Tibial artery (tissue), 4 donors: Measurements from ENCODE around the gene NFAM1.

Experiments
- DNase-seq, 2 donors: peaks; one replicate each; pipeline ENCODE4 v3.0.0-alpha.2; 2019
- H3K27ac ChIP-seq, 2 donors: fragments of 200-600 bp; sonication (generic) in 1 of 2; 1 replicate in 1 of 2; 2 replicates in 1 of 2; pipeline ENCODE4 v1.5.1; 2018 to 2019; ENCODE audit warnings: mild to moderate bottlenecking in 1 of 2
- H3K27me3 ChIP-seq, 2 donors: fragments of 200-600 bp; sonication (generic) in 1 of 2; one replicate each; pipeline versions ENCODE4 v1.5.1 to v1.6.0; 2016 to 2019
- H3K36me3 ChIP-seq, 3 donors: fragments of 200-600 bp; sonication (generic) in 2 of 3; one replicate each; pipeline ENCODE4 v1.5.1; 2016 to 2019; ENCODE audit warnings: mild to moderate bottlenecking in 2 of 3
- H3K4me1 ChIP-seq, 4 donors: fragments of 200-600 bp; sonication (generic) in 2 of 4; 1 replicate in 3 of 4; 2 replicates in 1 of 4; pipeline ENCODE4 v1.5.1; 2016 to 2019
- H3K4me3 ChIP-seq, 2 donors: fragments of 200-600 bp; sonication (generic) in 1 of 2; 1 replicate in 1 of 2; 2 replicates in 1 of 2; pipeline ENCODE4 v1.5.1; 2018 to 2019; ENCODE audit warnings: mild to moderate bottlenecking in 2 of 2
- H3K9me3 ChIP-seq, 3 donors: fragments of 200-600 bp; sonication (generic) in 1 of 3; one replicate each; pipeline ENCODE4 v1.5.1; 2016 to 2019
- CTCF ChIP-seq, 2 experiments: fragments of 200-600 bp in 1 of 2; fragments of 450-650 bp in 1 of 2; IDR thresholded peaks; one replicate each; pipeline ENCODE4 v1.5.1; 2017 to 2019; ENCODE audit warnings: antibody characterized with exemption in 2 of 2, mild to moderate bottlenecking in 1 of 2, moderate library complexity in 1 of 2
- intact Hi-C: fragments of 100-400 bp; cut with DNase I; formaldehyde crosslinking; loops from one replicate; pipeline ENCODE4 v1.15.0; 2023; ENCODE audit warnings: low total_unique reads

NFAM1 gene

GRCh38 chr22:42344361-42344905, 87.8 kb downstream of the NFAM1 start:
- Histone ChIP-seq H3K4me1 (peaks cover 0 to 18% (median 9%) of the 10 kb centered on the region in 4 donors), H3K36me3 (no peaks in the 10 kb centered on the region), H3K27me3 (peaks cover 0 to 15% of the 10 kb centered on the region in 2 donors), H3K4me3 (peak overlapping the region; percentile 50 to 56), H3K9me3 (no peaks in the 10 kb centered on the region), H3K27ac (peak overlapping the region; percentile 60 to 72)
- DNase-seq: peak in 1 of 2 donors; percentile 80
- no peak for TF ChIP-seq CTCF (IDR thresholded peaks at IDR 0.05)
- intact Hi-C loops: loop anchor here (10.0 kb wide), 1 partner anchor 260 kb away; no protein-coding TSS in a partner anchor

GRCh38 chr22:42343531-42344081, 88.6 kb downstream of the NFAM1 start:
- Histone ChIP-seq H3K9me3 (no peaks in the 10 kb centered on the region), H3K27ac (peak overlapping the region; percentile 60 to 72), H3K27me3 (peaks cover 0 to 15% of the 10 kb centered on the region in 2 donors), H3K4me3 (peak overlapping the region; percentile 50 to 56), H3K36me3 (no peaks in the 10 kb centered on the region), H3K4me1 (peaks cover 0 to 19% (median 11%) of the 10 kb centered on the region in 4 donors)
- TF ChIP-seq CTCF (IDR thresholded peaks at IDR 0.05): no peak
- no peak for DNase-seq
- intact Hi-C loops: loop anchor here (10.0 kb wide), 1 partner anchor 259 kb away; no protein-coding TSS in a partner anchor

GRCh38 chr22:42343121-42343454, 89.1 kb downstream of the NFAM1 start:
- Histone ChIP-seq H3K9me3 (no peaks in the 10 kb centered on the region), H3K4me3 (peak overlapping the region; percentile 46 to 55), H3K27ac (peak overlapping the region in 1 of 2 donors; percentile 2), H3K4me1 (peaks cover 0 to 19% (median 11%) of the 10 kb centered on the region in 4 donors), H3K36me3 (no peaks in the 10 kb centered on the region), H3K27me3 (peaks cover 0 to 15% of the 10 kb centered on the region in 2 donors)
- intact Hi-C loops: loop anchor here (10.0 kb wide), 1 partner anchor 258 kb away; no protein-coding TSS in a partner anchor
- no peak for TF ChIP-seq CTCF (IDR thresholded peaks at IDR 0.05)
- no peak for DNase-seq

- peak overlapping the region; percentile 46 to 55 for H3K4me3 ChIP-seq
Observed at GRCh38 chr22:42342426-42343120, 89.6 kb downstream of the NFAM1 start.

DNA sequence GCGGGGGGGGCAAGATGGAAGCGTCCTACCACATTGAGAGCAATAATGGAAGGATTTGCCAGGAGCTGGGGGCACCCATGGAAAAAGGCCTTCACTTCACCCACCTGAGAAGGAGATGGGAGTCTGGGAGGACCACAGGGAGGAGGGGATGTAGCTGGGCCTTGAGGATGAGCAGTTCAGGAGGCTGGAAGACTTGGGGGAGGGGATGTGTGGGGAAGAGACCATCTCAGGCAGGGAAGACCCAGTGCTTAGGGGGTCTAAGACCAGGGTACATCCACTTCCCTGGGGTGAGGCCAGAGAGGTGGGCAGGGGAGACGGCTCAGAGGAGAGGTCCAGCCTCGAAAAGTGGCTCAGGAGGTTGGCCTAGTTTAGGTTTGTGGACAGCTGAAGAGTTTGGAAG, 90.4 kb downstream of the NFAM1 start:
- intact Hi-C loops: loop anchor here (10.0 kb wide), 1 partner anchor 257 kb away; no protein-coding TSS in a partner anchor

More at GRCh38 chr22:42342426-42343120, 89.6 kb downstream of the NFAM1 start:
- intact Hi-C loops: loop anchor here (10.0 kb wide), 1 partner anchor 258 kb away; no protein-coding TSS in a partner anchor
- H3K27ac ChIP-seq: peak overlapping the region in 1 of 2 donors; percentile 2
- peaks cover 0 to 15% of the 10 kb centered on the region in 2 donors for H3K27me3 ChIP-seq
- no peaks in the 10 kb centered on the region for H3K9me3 ChIP-seq
- H3K4me1 ChIP-seq: peaks cover 0 to 19% (median 11%) of the 10 kb centered on the region in 4 donors
- DNase-seq: no peak
- no peak for TF ChIP-seq CTCF (IDR thresholded peaks at IDR 0.05)
- no peaks in the 10 kb centered on the region for H3K36me3 ChIP-seq

More for the DNA sequence above, 90.4 kb downstream of the NFAM1 start:
- peaks cover 0 to 19% (median 11%) of the 10 kb centered on the region in 4 donors for H3K4me1 ChIP-seq
- TF ChIP-seq CTCF (IDR thresholded peaks at IDR 0.05): no peak
- no peak overlapping the region for H3K27ac ChIP-seq
- no peak for DNase-seq
- no peak overlapping the region for H3K4me3 ChIP-seq
- H3K36me3 ChIP-seq: no peaks in the 10 kb centered on the region
- peaks cover 0 to 15% of the 10 kb centered on the region in 2 donors for H3K27me3 ChIP-seq
- H3K9me3 ChIP-seq: no peaks in the 10 kb centered on the region
